Bone marrow (tissue), 2 donors: ENCODE data around the gene PRR5L.
"Not testable (repeated sequence)": the region's sequence is repeated elsewhere in the genome, so short reads cannot be mapped to it uniquely, and the experiment has no call there.

ENCODE experiments used
- DNase-seq, 2 donors: peaks; one replicate each; lab custom pipeline; 2025; lab: John Stamatoyannopoulos, UW

Gene PRR5L

GRCh38 chr11:36281850-36282249 is 14.2 kb upstream of the PRR5L start:
- DNase-seq = no peak

DNA sequence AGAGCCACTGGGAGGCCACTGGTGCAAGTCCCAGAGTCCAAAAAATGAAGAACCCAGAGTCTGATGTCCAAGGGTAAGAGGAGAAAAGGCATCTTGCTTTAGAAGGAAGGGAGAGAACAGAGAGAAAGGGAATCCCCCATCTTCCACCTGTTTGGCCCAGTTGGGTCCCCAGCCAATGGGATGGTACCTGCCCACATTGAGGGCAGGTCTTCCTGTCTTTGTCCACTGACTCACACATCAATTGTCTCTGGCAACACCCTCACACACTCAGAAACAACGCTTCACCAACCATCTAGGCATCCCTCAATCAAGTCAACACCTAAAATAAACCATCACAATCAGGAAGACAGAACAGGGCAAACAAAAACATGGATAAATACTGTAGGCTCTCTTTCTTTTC is 13.2 kb upstream of the PRR5L start:
- no peak for DNase-seq

DNA sequence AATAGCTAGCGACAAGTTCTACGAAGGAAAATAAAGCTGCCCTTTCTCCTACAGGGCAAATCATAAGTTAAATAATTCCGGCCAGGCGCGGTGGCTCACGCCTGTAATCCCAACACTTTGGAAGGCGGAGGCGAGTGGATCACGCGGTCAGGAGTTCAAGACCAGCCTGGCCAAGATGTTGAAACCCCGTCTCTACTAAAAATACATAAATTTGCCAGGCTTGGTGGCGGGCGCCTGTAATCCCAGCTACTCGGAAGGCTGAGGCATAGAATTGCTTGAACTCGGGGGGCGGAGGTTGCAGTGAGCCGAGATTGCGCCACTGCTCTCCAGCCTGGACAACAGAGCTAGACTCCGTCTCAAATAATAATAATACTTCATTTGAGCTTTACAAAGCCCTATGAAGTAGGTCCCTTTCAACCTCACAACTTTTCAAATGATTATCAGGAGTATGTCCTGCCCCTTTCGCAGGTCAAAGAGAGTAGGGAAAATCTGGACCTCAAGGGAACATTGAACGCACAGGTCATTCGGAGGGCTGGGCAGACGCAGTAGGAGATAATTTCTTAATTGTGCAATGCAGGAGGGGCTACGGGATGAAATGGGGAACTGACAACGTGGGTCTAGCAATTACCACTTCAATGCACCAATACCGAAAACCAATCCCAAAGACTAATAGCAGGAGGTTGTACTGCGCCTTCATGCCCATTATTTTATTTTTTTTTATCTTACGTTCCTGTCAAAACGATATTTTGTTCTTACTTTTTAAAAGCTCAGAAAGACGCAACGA is 7.5 kb upstream of the PRR5L start:
- peak in 1 of 2 donors; percentile 25 for DNase-seq

- DNase-seq = peak; percentile 81 to 96
Observed at GRCh38 chr11:36289226-36289852, 6.7 kb upstream of the PRR5L start, which contains the start of gene COMMD9. TSS of gene COMMD9 (minus strand) at chr11:36289424. CDS start at chr11:36289412, 12 bp downstream.

DNA sequence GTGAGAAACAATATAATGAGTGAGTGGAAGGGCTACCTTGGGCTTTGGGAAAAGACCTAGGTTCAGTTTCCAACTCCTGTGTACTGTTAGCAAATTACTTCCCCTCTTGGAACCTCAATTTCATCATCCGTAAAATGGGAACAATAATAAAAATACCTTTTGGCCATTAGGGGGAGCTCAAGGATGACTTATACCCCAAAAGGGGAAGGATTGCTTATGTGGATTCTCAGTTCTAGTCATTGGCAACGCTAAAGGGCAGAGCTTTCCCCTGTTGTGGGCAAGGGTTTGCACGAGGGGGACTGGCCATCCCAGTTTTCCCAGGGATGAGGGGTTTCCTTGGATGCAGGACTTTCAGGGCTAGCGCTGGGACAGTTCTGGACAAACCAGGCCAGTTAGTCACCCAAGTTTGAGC is 3.8 kb upstream of the PRR5L start:
- DNase-seq = peak in 1 of 2 donors; percentile 69

GRCh38 chr11:36296884-36297543 is 926 bp downstream of the PRR5L start:
- DNase-seq = no peak

DNA sequence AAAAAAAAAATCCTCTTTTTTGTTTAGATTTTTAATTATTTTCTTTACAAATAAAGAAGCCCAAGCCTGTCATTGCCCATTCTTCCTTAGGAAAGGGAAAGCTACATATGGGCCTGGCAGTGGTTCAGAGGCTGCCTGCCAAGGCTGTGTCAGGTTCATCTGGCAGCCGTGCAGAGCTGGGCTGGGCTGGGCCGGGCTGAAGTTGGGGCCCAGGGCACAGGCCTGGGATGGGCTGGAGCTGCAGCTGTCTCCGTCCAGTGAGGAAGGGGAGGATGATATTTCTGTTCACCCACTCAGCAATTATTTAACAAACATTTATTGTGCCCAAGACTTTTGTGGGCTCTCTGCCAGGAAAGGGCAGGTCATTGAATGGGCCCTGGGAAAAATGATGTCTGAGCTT is 4.6 kb downstream of the PRR5L start:
- DNase-seq = no peak

DNA sequence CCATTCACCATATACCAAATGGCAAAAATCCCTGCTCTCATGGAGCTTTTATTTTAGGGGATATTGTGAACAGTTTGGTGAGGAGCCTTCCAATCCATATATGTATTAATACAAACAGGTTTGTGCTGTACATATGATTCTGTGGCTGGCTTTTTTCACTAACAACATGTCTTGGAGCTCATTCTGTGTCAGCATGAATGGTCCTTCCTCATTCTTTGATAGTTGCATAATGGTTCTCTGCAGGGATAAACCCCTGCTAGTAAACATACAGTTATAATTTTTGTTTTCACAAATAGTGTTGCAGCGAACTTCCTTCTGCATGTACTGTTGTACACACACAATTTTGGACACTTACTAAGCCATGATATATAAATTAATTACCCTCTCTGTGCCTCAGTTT is 8.3 kb downstream of the PRR5L start:
- no peak for DNase-seq

GRCh38 chr11:36305047-36305446 is 9.0 kb downstream of the PRR5L start:
- no peak for DNase-seq

DNA sequence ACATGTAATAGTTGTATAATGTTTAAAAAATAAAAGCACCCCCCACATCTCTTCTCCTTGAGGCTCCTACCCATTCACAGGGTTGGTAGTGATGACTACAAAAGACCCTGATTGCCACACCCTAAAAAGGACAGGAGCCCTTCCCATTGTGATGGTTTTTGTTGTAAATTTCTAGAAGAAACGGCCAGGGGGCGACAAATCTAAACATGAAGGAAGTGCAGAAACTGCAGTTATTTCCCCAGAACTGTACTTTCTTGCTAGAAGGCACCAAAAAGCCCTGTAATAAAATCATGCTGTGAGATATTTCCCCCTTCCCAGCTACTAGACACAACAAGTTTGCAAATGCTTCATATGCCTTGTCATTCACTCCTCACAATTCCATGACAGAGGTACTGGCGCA is 10.8 kb downstream of the PRR5L start:
- peak in 1 of 2 donors; percentile 50 for DNase-seq

- DNase-seq = no peak
Observed at GRCh38 chr11:36308577-36308976, 12.5 kb downstream of the PRR5L start.

GRCh38 chr11:36309779-36310178 is 13.7 kb downstream of the PRR5L start:
- no peak for DNase-seq

- no peak for DNase-seq
Observed at GRCh38 chr11:36311926-36312595, 16.0 kb downstream of the PRR5L start.

- DNase-seq = no peak
Observed at GRCh38 chr11:36312611-36313472, 16.8 kb downstream of the PRR5L start.

- no peak for DNase-seq
Observed at GRCh38 chr11:36313750-36314433, 17.8 kb downstream of the PRR5L start.

GRCh38 chr11:36314434-36314767 is 18.3 kb downstream of the PRR5L start:
- no peak for DNase-seq

GRCh38 chr11:36316049-36316448 is 20.0 kb downstream of the PRR5L start:
- no peak for DNase-seq

- no peak for DNase-seq
Observed at GRCh38 chr11:36317992-36318391, 21.9 kb downstream of the PRR5L start.

- not testable (repeated sequence) for DNase-seq
Observed at GRCh38 chr11:36324956-36325355, 28.9 kb downstream of the PRR5L start.

DNA sequence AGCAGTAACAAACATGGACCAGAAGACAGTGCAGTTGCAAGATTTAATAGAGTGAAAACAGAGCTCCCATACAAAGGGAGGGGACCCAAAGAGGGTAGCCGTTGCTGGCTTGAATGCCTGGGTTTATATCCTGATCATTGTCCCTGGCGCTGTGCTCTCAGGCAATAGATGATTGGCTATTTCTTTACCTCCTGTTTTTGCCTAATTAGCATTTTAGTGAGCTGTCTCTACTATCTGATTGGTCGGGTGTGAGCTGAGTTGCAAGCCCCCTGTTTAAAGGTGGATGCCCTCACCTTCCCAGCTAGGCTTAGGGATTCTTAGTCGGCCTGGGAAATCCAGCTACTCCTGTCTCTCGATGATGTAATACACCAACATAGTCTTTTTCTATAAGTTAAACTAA is 29.3 kb downstream of the PRR5L start:
- not testable (repeated sequence) for DNase-seq
